ENCODE measurements around the gene EFS.

Gene EFS

DNA sequence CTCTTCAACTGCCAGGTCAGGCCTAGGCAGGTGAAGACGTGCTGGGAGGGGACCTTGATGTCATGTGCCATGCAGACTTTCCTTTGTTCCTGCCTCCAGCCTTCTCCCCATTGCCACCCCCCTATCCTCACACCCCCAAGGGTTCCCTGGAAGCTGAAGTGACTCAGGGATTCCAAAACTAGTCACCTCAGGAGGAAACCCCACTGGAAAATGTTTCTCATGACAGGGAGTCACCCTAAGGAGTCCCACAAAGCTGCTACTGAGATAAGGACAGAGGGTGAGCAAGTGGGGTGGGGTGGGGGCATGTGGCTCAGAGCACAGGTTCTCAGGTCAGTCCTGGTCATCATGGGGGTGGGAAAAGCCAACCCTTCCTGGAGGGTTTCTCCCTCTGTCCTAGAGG lies 5.2 kb upstream of the EFS start:
- H3K36me3 ChIP-seq, result peaks cover 6% of the 10 kb centered on the region; the same call in 1 of the 2 replicates
- DNase-seq, result no peak
- H3K4me3 ChIP-seq (ENCODE audit: low read depth, low read length), result no peak overlapping the region
- no peak overlapping the region for H3K27ac ChIP-seq
- H3K9me3 ChIP-seq (ENCODE audit: severe bottlenecking), result no peaks in the 10 kb centered on the region
- TF ChIP-seq, protein P1, sequence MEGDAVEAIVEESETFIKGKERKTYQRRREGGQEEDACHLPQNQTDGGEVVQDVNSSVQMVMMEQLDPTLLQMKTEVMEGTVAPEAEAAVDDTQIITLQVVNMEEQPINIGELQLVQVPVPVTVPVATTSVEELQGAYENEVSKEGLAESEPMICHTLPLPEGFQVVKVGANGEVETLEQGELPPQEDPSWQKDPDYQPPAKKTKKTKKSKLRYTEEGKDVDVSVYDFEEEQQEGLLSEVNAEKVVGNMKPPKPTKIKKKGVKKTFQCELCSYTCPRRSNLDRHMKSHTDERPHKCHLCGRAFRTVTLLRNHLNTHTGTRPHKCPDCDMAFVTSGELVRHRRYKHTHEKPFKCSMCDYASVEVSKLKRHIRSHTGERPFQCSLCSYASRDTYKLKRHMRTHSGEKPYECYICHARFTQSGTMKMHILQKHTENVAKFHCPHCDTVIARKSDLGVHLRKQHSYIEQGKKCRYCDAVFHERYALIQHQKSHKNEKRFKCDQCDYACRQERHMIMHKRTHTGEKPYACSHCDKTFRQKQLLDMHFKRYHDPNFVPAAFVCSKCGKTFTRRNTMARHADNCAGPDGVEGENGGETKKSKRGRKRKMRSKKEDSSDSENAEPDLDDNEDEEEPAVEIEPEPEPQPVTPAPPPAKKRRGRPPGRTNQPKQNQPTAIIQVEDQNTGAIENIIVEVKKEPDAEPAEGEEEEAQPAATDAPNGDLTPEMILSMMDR (IDR thresholded peaks at IDR 0.05; ENCODE audit: low read depth, low read length), result no peak
- no peaks in the 10 kb centered on the region for H3K27me3 ChIP-seq (ENCODE audit: insufficient read depth, low read depth, severe bottlenecking)

DNA sequence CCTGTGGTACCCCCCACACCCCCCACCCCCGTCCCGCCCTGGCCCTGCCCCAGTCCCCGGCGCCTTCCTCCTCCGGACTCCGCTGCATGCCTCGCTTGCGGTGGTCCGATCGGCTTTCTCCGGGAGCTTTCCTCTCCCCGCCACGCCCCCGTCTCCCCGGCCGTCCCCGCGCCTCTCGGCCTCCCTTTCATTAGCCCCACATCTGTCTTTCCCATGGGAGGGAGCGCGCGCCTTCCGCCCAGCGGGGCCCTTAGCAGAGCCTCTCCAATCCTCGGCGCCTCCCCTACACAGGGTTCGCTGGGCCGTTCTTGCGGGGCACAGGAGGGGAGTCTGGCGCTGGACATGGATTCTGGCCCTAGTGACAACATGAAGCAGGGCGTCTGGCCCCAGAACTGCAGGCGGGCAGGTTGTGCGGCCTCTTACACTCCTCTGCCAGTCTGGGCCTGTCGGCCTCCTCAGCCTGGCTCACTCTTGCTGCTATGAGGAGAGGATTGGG lies 1.5 kb upstream of the EFS start:
- H3K27ac ChIP-seq, result peak overlapping the region; percentile 99
- H3K4me3 ChIP-seq (ENCODE audit: low read depth, low read length), result peak overlapping the region; percentile 79
- no peaks in the 10 kb centered on the region for H3K9me3 ChIP-seq (ENCODE audit: severe bottlenecking)
- TF ChIP-seq, protein P1 (IDR thresholded peaks at IDR 0.05; ENCODE audit: low read depth, low read length), result no peak
- H3K36me3 ChIP-seq, result peaks cover 22% of the 10 kb centered on the region
- peak; percentile 96 for DNase-seq
- no peaks in the 10 kb centered on the region for H3K27me3 ChIP-seq (ENCODE audit: insufficient read depth, low read depth, severe bottlenecking)

DNA sequence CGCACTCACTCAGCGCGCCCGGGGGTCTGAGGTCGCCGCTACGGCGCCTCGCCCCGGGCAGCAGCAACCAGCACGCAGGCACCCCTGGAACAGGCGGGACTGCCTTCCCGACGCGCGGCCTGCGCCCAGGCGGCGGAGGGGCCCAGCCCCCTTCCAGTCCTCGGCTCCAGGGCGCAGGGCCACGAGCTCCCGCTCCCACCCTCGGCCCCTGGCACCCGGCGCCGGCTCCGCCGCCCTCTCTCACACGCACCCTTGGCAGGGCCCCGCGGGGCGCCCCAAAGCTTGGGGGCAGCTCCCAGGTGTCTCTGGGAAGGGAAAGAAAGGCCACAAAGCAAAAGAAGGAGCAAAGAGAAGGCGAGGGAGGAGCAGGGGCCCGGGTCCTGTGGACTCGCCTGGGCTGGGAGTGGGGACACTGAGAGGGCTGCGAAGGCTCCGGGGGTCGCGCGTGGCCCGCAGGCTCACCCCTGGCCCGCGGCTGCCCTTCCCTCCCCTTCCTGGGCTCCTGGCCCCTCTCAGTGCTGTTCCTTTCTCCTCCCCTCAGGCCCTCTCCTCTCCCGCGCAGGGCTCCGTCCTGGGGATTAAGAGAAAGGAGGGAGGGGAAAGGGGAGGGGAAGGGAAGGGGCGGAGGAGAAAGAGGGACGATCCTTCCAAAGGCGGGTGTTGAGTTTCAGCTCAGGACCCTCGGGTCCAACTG lies 907 bp upstream of the EFS start:
- peak; percentile 90 for DNase-seq
- TF ChIP-seq, protein P1 (IDR thresholded peaks at IDR 0.05; ENCODE audit: low read depth, low read length), result no peak
- peak overlapping the region; percentile 99 for H3K27ac ChIP-seq
- H3K27me3 ChIP-seq (ENCODE audit: insufficient read depth, low read depth, severe bottlenecking), result no peaks in the 10 kb centered on the region
- H3K36me3 ChIP-seq, result peaks cover 26% of the 10 kb centered on the region
- H3K9me3 ChIP-seq (ENCODE audit: severe bottlenecking), result no peaks in the 10 kb centered on the region
- peak overlapping the region; percentile 79 for H3K4me3 ChIP-seq (ENCODE audit: low read depth, low read length)

- Histone ChIP-seq H3K9me3 (ENCODE audit: severe bottlenecking) (no peaks in the 10 kb centered on the region), H3K27ac (peak overlapping the region; percentile 99), H3K27me3 (ENCODE audit: insufficient read depth, low read depth, severe bottlenecking) (no peaks in the 10 kb centered on the region), H3K36me3 (peaks cover 36% of the 10 kb centered on the region), H3K4me3 (ENCODE audit: low read depth, low read length) (peak overlapping the region; percentile 79)
- TF ChIP-seq, protein P1 (IDR thresholded peaks at IDR 0.05; ENCODE audit: low read depth, low read length), result no peak
- peak; percentile 58 for DNase-seq
Observed at GRCh38 chr14:23364164-23365035, 572 bp downstream of the EFS start.

GRCh38 chr14:23362200-23362599 lies 2.8 kb downstream of the EFS start:
- TF ChIP-seq, protein P1 (IDR thresholded peaks at IDR 0.05; ENCODE audit: low read depth, low read length), result peak; percentile 47
- no peaks in the 10 kb centered on the region for H3K27me3 ChIP-seq (ENCODE audit: insufficient read depth, low read depth, severe bottlenecking)
- DNase-seq, result no peak
- peak overlapping the region; percentile 22 for H3K27ac ChIP-seq
- peaks cover 54% of the 10 kb centered on the region for H3K36me3 ChIP-seq
- no peaks in the 10 kb centered on the region for H3K9me3 ChIP-seq (ENCODE audit: severe bottlenecking)
- H3K4me3 ChIP-seq (ENCODE audit: low read depth, low read length), result no peak overlapping the region; the same call in 1 of the 2 replicates

Measured in WERI-Rb-1 (cell line).